AG04449 (cell line): ENCODE results near the gene FHIT.

Experiments used
- CTCF ChIA-PET: fragments of 350-600 bp; formaldehyde crosslinking; extraction: SDS; loops from one replicate; lab custom pipeline; 2021; ENCODE audit warnings: antibody characterized with exemption; lab: Yijun Ruan, JAX
- POLR2A ChIA-PET: fragments of 400-600, 350-600 bp; formaldehyde crosslinking; extraction: SDS; loops from one replicate; lab custom pipeline; 2020; ENCODE audit warnings: antibody characterized with exemption, inconsistent platforms; lab: Yijun Ruan, JAX
- DNase-seq: peaks from one replicate; pipeline ENCODE4 v3.0.0-alpha.2; 2010; ENCODE audit warnings: low read depth, low spot score
- H3K4me3 ChIP-seq: 2 replicates; pipeline ENCODE4 v1.5.1; 2011; ENCODE audit warnings: low read depth, mild to moderate bottlenecking, control low read depth, low read length
- TF ChIP-seq, protein P1 (sequence below): IDR thresholded peaks from one replicate; pipeline ENCODE4 v1.5.1; 2011; ENCODE audit warnings: mild to moderate bottlenecking, moderate library complexity, low read length, control low read depth, inconsistent platforms; ENCODE audit not compliant: insufficient read depth; ENCODE audit errors: missing control alignments

FHIT gene

DNA sequence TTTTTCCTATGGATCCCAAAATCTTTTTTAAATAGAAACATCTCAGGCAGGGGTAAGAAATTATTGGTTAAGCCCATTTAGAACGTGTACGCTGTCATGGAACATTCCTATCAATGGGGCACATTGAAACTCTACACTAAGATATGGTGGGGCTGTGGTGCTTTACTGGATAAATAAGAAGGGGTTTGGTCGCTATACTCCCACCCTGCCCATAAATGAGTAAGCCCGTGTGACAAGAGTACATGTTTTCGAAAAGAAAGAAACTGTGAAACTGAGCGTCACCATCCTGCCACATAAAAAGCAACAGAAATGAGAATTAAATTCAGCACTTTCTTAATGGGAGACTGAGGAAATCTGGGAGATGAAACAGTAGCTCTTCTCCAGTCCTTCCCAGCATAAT, 1271.7 kb downstream of the FHIT start:
- ChIA-PET POLR2A (no interaction called here), CTCF (no interaction called here)
- no peak overlapping the region for H3K4me3 ChIP-seq
- TF ChIP-seq, protein P1, sequence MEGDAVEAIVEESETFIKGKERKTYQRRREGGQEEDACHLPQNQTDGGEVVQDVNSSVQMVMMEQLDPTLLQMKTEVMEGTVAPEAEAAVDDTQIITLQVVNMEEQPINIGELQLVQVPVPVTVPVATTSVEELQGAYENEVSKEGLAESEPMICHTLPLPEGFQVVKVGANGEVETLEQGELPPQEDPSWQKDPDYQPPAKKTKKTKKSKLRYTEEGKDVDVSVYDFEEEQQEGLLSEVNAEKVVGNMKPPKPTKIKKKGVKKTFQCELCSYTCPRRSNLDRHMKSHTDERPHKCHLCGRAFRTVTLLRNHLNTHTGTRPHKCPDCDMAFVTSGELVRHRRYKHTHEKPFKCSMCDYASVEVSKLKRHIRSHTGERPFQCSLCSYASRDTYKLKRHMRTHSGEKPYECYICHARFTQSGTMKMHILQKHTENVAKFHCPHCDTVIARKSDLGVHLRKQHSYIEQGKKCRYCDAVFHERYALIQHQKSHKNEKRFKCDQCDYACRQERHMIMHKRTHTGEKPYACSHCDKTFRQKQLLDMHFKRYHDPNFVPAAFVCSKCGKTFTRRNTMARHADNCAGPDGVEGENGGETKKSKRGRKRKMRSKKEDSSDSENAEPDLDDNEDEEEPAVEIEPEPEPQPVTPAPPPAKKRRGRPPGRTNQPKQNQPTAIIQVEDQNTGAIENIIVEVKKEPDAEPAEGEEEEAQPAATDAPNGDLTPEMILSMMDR, result no peak
- DNase-seq, result no peak

DNA sequence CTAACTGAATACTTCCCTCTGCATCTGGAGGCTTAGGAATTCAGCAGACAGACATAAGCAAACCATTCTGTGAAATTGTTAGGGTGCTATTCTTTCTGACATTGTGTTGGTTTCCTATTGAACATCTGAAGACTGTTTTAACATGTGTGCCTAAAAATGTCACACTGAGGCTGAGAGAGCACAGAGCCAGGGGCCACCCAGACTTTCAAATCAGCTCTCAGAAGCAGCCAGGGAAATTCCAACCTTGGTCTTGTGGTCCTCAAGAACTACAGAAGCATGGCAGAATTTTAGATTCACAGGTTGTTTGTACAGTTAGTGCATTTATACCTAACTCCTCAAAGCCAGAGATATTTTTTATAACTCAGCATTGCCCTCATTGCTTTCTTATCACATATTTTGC, 1272.3 kb downstream of the FHIT start:
- ChIA-PET CTCF (interaction anchor here (0.9 kb wide), 1 partner anchor 691 kb away, joined by 3 read pairs; no protein-coding TSS in a partner anchor), POLR2A (no interaction called here)
- no peak for DNase-seq
- H3K4me3 ChIP-seq, result no peak overlapping the region
- TF ChIP-seq, protein P1, result no peak

GRCh38 chr3:59970796-59971195, 1280.5 kb downstream of the FHIT start:
- no peak overlapping the region for H3K4me3 ChIP-seq
- TF ChIP-seq, protein P1, result no peak
- ChIA-PET POLR2A (no interaction called here), CTCF (no interaction called here)
- no peak for DNase-seq

GRCh38 chr3:59970376-59970775, 1280.9 kb downstream of the FHIT start:
- ChIA-PET POLR2A (no interaction called here), CTCF (no interaction called here)
- DNase-seq, result no peak
- no peak overlapping the region for H3K4me3 ChIP-seq
- TF ChIP-seq, protein P1, result no peak

GRCh38 chr3:59968513-59969045, 1282.7 kb downstream of the FHIT start:
- TF ChIP-seq, protein P1, result no peak

GRCh38 chr3:59963676-59964075, 1287.6 kb downstream of the FHIT start:
- H3K4me3 ChIP-seq, result no peak overlapping the region
- no peak for DNase-seq
- ChIA-PET POLR2A (no interaction called here), CTCF (no interaction called here)
- TF ChIP-seq, protein P1, result no peak

More at GRCh38 chr3:59968513-59969045, 1282.7 kb downstream of the FHIT start:
- H3K4me3 ChIP-seq, result no peak overlapping the region
- no peak for DNase-seq
- ChIA-PET POLR2A (no interaction called here), CTCF (no interaction called here)
